Measurements from ENCODE around the gene PRR29.

DNA sequence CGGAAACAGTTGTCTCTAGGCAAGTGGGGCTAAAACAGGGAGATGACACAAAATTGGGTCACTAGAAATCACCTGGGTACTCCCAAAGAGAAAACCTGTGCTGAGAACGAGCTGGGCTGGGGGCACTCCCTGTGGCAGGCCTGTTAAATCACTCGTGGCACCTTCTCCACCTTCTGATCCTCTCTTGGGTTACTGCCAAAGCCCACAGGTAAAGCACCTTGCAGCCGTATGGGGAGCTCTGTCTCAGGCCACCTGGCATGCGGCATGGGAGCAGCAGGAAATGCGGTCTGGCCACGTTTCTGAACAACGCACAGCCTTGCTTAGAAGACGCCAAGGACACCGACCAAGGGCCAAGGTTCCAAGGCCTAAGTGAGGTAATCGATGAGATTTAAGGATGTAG, 43.8 kb downstream of the PRR29 start:
- TF ChIP-seq EP300 (conservative IDR thresholded peaks at IDR 0.05; ENCODE audit: poor library complexity, severe bottlenecking) (no peak), MXI1 (conservative IDR thresholded peaks at IDR 0.05; ENCODE audit: poor library complexity, severe bottlenecking) (no peak), SMC3 (conservative IDR thresholded peaks at IDR 0.05; ENCODE audit: poor library complexity) (no peak), EZH2 (IDR thresholded peaks at IDR 0.05; ENCODE audit: borderline replicate concordance, insufficient read depth, low read length, poor library complexity, severe bottlenecking) (no peak), POLR2AphosphoS5 (IDR thresholded peaks at IDR 0.05) (no peak), TAF1 (IDR thresholded peaks at IDR 0.05; ENCODE audit: low read depth) (no peak), RAD21 (conservative IDR thresholded peaks at IDR 0.05) (no peak)
- TF ChIP-seq, protein P1, sequence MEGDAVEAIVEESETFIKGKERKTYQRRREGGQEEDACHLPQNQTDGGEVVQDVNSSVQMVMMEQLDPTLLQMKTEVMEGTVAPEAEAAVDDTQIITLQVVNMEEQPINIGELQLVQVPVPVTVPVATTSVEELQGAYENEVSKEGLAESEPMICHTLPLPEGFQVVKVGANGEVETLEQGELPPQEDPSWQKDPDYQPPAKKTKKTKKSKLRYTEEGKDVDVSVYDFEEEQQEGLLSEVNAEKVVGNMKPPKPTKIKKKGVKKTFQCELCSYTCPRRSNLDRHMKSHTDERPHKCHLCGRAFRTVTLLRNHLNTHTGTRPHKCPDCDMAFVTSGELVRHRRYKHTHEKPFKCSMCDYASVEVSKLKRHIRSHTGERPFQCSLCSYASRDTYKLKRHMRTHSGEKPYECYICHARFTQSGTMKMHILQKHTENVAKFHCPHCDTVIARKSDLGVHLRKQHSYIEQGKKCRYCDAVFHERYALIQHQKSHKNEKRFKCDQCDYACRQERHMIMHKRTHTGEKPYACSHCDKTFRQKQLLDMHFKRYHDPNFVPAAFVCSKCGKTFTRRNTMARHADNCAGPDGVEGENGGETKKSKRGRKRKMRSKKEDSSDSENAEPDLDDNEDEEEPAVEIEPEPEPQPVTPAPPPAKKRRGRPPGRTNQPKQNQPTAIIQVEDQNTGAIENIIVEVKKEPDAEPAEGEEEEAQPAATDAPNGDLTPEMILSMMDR (IDR thresholded peaks at IDR 0.05; ENCODE audit: poor library complexity, severe bottlenecking) = no peak
- TF ChIP-seq, protein P2, sequence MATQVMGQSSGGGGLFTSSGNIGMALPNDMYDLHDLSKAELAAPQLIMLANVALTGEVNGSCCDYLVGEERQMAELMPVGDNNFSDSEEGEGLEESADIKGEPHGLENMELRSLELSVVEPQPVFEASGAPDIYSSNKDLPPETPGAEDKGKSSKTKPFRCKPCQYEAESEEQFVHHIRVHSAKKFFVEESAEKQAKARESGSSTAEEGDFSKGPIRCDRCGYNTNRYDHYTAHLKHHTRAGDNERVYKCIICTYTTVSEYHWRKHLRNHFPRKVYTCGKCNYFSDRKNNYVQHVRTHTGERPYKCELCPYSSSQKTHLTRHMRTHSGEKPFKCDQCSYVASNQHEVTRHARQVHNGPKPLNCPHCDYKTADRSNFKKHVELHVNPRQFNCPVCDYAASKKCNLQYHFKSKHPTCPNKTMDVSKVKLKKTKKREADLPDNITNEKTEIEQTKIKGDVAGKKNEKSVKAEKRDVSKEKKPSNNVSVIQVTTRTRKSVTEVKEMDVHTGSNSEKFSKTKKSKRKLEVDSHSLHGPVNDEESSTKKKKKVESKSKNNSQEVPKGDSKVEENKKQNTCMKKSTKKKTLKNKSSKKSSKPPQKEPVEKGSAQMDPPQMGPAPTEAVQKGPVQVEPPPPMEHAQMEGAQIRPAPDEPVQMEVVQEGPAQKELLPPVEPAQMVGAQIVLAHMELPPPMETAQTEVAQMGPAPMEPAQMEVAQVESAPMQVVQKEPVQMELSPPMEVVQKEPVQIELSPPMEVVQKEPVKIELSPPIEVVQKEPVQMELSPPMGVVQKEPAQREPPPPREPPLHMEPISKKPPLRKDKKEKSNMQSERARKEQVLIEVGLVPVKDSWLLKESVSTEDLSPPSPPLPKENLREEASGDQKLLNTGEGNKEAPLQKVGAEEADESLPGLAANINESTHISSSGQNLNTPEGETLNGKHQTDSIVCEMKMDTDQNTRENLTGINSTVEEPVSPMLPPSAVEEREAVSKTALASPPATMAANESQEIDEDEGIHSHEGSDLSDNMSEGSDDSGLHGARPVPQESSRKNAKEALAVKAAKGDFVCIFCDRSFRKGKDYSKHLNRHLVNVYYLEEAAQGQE (IDR thresholded peaks at IDR 0.05; ENCODE audit: borderline replicate concordance) = no peak
